H1 (cell line): ENCODE results near the gene GMCL2. TPM values are rescaled to one million over a fixed set of nuclear protein-coding genes. Genes with fewer than 3 reads are reported as not detected.

Source experiments
- ATF2 ChIP-seq: IDR thresholded peaks from 2 replicates; pipeline ENCODE4 v1.6.1; 2012; ENCODE audit warnings: low read length, inconsistent platforms
- CHD1 ChIP-seq: IDR thresholded peaks from 2 replicates; pipeline ENCODE4 v1.6.1; 2012; ENCODE audit warnings: low read depth, low read length, improper control_type of control experiment
- polyA plus RNA-seq, 7 experiments: library from polyadenylated mRNA; depleted of rRNA in 3 of 7; stranded (reverse) in 5 of 7; unstranded in 2 of 7; fragments of >200 nt in 5 of 7; fragments of 200-250 nt in 2 of 7; gene quantifications; 1 replicate in 5 of 7; 2 replicates in 1 of 7; 4 replicates in 1 of 7; pipeline versions ENCODE4 v1.2.1 to v1.2.3, GENCODE V29; 2011 to 2013; ENCODE audit warnings: missing spikeins in 2 of 7, mixed read lengths in 2 of 7
- total RNA-seq: library from RNA; stranded (reverse); fragmentation: NEBNext Ultra II Directional; extraction: Animal tissue kit (Norgen Biotek cat#: 25700); gene quantifications from 2 replicates; pipeline ENCODE4 v1.2.1, GENCODE V29; 2021
- TF ChIP-seq, protein P1 (sequence below): fragments of 300-600 bp; sonication (generic); IDR thresholded peaks from 2 replicates; pipeline ENCODE4 v1.7.1; 2012; ENCODE audit warnings: low read length, moderate library complexity, mild to moderate bottlenecking, inconsistent platforms; ENCODE audit not compliant: insufficient replicate concordance
- TF ChIP-seq, protein P2 (sequence below): IDR thresholded peaks from 2 replicates; pipeline ENCODE4 v1.6.1; 2011; ENCODE audit warnings: low read length, improper control_type of control experiment

GMCL2 gene
- total and polyA plus RNA-seq, 2 of the 8 experiments (the other 6 are each of a cell fraction or from before 2014, with no cell fraction given), result 0.13 TPM; not detected in 1

DNA sequence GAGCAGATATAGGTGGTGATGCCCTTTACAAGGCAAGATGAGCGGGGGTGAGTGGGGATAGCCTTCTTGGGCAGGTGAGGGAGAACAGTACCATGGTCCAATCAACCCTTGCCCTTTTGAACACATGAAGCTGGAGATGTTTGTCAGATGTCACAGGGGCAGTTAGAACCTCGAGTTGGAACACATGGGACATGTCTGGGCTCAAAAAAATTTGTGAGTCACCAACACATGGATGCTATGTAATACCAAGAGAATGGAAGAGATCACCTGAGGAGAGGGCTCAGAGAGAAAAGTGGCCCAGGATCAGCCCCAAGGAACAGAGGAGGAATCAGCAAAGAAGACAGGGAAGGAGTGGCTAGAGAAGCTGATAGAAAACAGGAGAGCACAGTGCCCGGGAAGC is 40.8 kb upstream of the GMCL2 start (continued):
- TF ChIP-seq, protein P1, sequence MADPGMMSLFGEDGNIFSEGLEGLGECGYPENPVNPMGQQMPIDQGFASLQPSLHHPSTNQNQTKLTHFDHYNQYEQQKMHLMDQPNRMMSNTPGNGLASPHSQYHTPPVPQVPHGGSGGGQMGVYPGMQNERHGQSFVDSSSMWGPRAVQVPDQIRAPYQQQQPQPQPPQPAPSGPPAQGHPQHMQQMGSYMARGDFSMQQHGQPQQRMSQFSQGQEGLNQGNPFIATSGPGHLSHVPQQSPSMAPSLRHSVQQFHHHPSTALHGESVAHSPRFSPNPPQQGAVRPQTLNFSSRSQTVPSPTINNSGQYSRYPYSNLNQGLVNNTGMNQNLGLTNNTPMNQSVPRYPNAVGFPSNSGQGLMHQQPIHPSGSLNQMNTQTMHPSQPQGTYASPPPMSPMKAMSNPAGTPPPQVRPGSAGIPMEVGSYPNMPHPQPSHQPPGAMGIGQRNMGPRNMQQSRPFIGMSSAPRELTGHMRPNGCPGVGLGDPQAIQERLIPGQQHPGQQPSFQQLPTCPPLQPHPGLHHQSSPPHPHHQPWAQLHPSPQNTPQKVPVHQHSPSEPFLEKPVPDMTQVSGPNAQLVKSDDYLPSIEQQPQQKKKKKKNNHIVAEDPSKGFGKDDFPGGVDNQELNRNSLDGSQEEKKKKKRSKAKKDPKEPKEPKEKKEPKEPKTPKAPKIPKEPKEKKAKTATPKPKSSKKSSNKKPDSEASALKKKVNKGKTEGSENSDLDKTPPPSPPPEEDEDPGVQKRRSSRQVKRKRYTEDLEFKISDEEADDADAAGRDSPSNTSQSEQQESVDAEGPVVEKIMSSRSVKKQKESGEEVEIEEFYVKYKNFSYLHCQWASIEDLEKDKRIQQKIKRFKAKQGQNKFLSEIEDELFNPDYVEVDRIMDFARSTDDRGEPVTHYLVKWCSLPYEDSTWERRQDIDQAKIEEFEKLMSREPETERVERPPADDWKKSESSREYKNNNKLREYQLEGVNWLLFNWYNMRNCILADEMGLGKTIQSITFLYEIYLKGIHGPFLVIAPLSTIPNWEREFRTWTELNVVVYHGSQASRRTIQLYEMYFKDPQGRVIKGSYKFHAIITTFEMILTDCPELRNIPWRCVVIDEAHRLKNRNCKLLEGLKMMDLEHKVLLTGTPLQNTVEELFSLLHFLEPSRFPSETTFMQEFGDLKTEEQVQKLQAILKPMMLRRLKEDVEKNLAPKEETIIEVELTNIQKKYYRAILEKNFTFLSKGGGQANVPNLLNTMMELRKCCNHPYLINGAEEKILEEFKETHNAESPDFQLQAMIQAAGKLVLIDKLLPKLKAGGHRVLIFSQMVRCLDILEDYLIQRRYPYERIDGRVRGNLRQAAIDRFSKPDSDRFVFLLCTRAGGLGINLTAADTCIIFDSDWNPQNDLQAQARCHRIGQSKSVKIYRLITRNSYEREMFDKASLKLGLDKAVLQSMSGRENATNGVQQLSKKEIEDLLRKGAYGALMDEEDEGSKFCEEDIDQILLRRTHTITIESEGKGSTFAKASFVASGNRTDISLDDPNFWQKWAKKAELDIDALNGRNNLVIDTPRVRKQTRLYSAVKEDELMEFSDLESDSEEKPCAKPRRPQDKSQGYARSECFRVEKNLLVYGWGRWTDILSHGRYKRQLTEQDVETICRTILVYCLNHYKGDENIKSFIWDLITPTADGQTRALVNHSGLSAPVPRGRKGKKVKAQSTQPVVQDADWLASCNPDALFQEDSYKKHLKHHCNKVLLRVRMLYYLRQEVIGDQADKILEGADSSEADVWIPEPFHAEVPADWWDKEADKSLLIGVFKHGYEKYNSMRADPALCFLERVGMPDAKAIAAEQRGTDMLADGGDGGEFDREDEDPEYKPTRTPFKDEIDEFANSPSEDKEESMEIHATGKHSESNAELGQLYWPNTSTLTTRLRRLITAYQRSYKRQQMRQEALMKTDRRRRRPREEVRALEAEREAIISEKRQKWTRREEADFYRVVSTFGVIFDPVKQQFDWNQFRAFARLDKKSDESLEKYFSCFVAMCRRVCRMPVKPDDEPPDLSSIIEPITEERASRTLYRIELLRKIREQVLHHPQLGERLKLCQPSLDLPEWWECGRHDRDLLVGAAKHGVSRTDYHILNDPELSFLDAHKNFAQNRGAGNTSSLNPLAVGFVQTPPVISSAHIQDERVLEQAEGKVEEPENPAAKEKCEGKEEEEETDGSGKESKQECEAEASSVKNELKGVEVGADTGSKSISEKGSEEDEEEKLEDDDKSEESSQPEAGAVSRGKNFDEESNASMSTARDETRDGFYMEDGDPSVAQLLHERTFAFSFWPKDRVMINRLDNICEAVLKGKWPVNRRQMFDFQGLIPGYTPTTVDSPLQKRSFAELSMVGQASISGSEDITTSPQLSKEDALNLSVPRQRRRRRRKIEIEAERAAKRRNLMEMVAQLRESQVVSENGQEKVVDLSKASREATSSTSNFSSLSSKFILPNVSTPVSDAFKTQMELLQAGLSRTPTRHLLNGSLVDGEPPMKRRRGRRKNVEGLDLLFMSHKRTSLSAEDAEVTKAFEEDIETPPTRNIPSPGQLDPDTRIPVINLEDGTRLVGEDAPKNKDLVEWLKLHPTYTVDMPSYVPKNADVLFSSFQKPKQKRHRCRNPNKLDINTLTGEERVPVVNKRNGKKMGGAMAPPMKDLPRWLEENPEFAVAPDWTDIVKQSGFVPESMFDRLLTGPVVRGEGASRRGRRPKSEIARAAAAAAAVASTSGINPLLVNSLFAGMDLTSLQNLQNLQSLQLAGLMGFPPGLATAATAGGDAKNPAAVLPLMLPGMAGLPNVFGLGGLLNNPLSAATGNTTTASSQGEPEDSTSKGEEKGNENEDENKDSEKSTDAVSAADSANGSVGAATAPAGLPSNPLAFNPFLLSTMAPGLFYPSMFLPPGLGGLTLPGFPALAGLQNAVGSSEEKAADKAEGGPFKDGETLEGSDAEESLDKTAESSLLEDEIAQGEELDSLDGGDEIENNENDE, result no peak
- TF ChIP-seq ATF2 (no peak), CHD1 (no peak)
- TF ChIP-seq, protein P2, sequence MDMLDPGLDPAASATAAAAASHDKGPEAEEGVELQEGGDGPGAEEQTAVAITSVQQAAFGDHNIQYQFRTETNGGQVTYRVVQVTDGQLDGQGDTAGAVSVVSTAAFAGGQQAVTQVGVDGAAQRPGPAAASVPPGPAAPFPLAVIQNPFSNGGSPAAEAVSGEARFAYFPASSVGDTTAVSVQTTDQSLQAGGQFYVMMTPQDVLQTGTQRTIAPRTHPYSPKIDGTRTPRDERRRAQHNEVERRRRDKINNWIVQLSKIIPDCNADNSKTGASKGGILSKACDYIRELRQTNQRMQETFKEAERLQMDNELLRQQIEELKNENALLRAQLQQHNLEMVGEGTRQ, result no peak
